GM12872 (cell line): Measurements from ENCODE around the gene PABPC1L.

Source experiments
- TF ChIP-seq, protein P1 (sequence below): IDR thresholded peaks from 3 replicates; pipeline ENCODE4 v1.5.1; 2011; ENCODE audit warnings: low read depth, mild to moderate bottlenecking, low read length, moderate library complexity; ENCODE audit not compliant: insufficient read depth

Gene PABPC1L

GRCh38 chr20:44909872-44910689, at the start of gene PABPC1L:
Gene PABPC1L (plus strand): TSS chr20:44910060. CDS start chr20:44910144, 84 bp downstream.
- TF ChIP-seq, protein P1, sequence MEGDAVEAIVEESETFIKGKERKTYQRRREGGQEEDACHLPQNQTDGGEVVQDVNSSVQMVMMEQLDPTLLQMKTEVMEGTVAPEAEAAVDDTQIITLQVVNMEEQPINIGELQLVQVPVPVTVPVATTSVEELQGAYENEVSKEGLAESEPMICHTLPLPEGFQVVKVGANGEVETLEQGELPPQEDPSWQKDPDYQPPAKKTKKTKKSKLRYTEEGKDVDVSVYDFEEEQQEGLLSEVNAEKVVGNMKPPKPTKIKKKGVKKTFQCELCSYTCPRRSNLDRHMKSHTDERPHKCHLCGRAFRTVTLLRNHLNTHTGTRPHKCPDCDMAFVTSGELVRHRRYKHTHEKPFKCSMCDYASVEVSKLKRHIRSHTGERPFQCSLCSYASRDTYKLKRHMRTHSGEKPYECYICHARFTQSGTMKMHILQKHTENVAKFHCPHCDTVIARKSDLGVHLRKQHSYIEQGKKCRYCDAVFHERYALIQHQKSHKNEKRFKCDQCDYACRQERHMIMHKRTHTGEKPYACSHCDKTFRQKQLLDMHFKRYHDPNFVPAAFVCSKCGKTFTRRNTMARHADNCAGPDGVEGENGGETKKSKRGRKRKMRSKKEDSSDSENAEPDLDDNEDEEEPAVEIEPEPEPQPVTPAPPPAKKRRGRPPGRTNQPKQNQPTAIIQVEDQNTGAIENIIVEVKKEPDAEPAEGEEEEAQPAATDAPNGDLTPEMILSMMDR = no peak

GRCh38 chr20:44861531-44862006, 48.3 kb upstream of the PABPC1L start:
- TF ChIP-seq, protein P1 = no peak

DNA sequence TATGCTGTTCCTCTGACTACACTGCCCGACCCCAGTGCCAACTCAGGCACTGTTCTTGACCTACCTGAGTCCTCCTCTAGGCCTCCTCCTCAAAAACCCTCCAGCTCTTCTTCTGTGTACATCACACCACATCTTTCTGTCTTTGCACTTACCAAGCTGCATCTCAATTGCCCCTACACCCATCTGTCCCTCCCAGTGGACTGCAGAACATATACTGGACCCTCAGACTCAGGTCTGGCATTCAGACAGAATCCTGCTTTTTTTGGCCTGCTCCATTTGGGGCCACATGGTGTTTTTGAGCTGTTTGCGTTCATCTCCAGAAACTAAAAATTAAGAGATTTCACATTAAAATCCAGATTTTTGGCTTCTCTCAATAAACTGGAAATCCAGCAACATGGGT, 47.6 kb upstream of the PABPC1L start:
- TF ChIP-seq, protein P1 = no peak

DNA sequence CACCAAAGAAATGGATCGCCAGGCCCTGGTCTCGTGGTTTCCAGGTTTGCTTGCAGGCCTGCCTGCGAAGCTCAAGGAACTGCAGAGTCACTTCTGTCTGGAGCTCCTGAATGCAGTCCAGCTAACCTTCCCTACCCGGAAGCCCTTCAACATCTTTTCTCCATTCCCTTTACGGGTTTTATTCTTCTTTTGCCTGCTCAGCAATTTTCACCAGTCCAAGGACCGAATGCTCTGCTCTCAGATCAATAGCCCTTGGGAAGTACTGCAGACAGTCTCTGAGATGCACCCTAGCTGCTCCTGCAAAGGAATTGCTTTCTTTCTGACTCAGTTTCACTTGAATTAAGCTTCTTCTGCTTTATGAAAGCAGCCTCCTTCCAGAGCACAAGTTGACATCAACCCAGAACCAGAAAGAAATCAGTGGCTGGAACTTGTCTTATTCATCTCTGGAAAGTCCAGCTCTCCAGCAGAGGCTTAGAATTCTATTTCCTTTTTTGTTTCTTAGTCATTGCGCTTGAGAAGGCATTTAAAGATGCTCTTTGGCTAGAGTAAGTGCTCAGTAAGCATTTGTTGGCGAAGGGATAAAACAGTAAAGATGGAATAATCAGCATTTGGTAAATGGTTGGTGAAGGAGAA, 43.0 kb upstream of the PABPC1L start:
- TF ChIP-seq, protein P1 = no peak

GRCh38 chr20:44869471-44869870, 40.4 kb upstream of the PABPC1L start:
- TF ChIP-seq, protein P1 = no peak

GRCh38 chr20:44883214-44883902, 26.5 kb upstream of the PABPC1L start:
- TF ChIP-seq, protein P1 = no peak

GRCh38 chr20:44884907-44885391, 24.9 kb upstream of the PABPC1L start:
- TF ChIP-seq, protein P1 = no peak
